Daoy (cell line): ENCODE results near the gene HOXC11. TPM values are rescaled to one million over a fixed set of nuclear protein-coding genes. Genes with fewer than 3 reads are reported as not detected.
A peak's percentile ranks its signal among the peaks of the same experiment; 100 is the strongest.

Source experiments
- DNase-seq: peaks from one replicate; pipeline ENCODE4 v3.0.0-alpha.2; 2015; ENCODE audit warnings: low read depth
- total RNA-seq: library from RNA; depleted of rRNA; stranded (reverse); fragments of >200 nt; shearing (Covaris generic); gene quantifications from 2 replicates; pipeline ENCODE4 v1.2.3, GENCODE V29; 2014

Gene HOXC11
- total RNA-seq, 1 experiment from 2014 or later, result 1.5 TPM

DNA sequence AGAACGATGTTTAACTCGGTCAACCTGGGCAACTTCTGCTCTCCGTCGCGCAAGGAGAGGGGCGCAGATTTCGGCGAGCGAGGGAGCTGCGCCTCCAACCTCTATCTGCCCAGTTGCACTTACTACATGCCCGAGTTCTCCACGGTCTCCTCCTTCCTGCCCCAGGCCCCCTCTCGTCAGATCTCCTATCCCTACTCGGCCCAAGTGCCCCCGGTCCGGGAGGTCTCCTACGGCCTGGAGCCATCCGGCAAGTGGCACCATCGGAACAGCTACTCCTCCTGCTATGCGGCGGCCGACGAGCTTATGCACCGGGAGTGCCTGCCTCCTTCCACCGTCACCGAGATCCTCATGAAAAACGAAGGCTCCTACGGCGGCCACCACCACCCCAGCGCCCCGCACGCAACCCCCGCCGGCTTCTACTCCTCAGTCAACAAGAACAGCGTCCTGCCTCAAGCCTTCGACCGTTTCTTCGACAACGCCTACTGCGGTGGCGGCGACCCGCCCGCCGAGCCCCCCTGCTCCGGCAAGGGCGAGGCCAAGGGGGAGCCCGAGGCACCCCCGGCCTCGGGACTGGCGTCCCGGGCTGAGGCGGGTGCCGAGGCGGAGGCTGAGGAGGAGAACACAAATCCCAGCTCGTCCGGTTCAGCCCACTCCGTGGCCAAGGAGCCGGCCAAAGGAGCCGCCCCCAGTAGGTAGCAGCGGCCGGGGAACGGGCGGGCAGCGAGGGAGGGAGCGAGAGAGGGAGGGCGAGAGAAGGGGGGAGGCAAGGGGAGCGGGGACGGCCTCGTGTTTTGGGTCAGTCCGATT, 513 bp downstream of the HOXC11 start:
- peak; percentile 70 for DNase-seq

DNA sequence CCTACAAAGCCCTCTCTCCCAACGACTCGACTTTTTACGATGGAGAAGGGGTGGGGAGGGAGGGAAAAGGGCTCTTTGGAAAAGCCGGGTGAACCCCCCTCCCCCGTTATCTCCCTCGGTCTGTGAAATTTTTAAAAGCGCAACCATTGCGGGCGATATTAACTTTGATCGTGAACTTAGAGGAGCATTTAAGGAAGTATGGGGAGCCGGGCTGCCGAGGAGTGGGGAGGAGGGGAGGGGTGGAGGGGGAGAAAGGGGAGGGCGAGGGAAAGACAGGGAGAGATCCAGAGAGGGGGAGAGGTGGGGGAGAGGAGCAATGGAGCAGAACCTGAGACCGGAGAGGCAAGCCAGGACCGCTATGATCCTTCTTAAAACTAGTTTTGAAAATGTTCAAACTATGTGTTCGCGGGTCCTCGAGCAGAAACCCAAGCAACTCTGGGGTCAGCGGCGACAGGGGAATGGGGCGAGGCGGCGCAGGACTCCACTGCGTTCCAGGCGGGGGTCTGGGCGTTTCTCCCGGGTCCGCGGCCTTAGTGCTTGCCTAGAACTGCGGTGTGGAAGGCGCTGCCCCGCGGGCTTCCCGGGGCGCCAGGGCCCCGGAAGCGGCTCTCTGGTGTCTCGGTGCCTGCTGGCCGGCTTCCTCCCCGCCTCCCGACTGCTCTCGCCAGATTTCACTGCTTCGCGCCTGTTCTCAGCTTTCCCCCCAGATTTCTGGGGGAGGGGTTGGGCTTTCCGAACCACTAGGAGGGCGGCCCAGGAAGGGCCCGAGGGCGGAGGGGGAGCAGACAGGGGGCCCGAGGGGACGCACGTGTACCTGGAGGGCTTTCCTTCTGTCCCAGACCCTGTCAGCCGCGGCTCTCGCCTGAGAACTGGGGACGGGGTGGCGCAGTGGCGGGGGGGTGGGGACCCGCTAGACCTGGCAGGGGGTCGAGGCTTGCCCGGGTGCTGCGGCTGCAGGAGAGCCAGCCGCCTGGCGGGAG, 1.4 kb downstream of the HOXC11 start, which contains the start of gene HOTAIR:
HOTAIR (minus strand) TSS at position 871 of the 980 bp plus-strand sequence.
- DNase-seq, result peak; percentile 72

DNA sequence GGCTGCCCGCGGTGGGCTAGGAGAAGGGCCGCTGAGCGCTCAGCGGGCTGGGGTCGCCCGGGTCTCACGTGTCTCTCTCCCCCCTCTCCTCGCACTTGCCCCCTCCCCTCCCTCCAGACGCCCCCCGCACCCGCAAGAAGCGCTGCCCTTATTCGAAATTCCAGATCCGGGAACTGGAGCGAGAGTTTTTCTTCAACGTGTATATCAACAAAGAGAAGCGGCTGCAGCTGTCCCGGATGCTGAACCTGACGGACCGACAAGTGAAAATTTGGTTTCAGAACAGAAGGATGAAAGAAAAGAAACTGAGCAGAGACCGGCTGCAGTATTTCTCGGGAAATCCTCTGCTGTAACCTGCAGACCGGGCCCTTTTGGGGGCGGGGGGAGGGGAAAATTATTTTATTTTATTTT, 2.1 kb downstream of the HOXC11 start:
- no peak for DNase-seq

DNA sequence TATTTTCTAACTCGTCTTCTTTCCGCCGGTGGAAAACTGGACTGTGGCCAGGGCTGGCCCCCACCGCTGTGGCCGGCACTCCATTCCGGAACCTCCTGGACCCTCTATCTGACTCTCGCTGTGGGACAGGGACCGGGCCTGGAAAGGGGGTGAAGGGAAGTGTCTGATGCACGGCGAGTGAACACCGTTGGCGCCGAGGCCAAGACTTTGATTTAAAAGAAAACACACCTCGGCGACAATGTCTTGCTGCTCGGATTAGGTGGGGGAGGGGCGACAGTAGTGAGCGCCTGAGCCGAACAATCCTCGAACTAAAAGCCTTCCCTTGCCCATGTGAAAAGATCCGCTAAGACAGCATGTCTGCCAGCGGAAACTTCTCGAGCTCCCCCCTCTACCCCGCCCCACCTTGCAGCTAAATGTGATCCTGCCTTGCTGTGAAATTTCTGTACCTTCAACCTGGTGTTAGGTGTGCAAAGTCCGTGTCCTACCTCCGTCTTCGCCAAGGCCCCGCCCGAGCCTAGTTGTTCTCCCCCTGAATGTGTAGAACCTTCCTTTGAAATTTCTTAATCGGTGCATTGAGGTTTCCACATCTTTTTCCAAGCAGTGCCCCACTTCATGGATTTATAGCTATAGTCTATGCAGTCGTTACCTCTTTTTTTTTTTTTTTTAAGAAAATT, 2.7 kb downstream of the HOXC11 start:
- DNase-seq, result no peak

DNA sequence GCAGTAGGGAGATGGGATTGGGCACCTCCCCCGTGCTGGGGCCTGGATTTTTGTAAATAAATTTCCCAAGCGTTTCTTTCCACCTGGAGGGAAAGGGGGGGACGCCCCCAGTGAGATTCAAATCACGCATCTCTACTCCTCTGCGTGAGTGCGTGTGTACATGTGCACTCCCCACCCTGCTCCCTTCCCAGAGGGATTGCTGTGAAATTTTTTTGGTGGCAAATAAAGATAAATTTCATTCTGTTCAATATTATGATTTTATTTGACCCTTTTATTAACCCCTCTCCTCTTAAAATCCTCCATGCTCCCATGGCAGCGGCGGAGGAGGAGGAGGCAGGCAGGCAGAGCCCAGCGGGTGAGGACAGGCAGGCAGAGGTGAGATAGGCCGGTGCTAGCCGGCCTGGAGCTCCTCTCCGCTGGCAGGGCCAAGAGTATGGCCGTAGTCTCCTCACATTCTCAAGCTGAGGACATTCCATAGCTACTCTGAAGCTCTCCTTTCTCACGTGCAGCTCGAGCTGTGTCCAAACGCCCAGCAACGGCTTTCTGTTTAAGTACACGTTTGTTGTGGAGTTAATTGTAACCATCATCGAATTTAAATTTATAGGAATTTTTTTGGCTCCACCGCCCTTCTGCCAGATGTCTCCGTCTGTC, 3.4 kb downstream of the HOXC11 start:
- DNase-seq, result no peak

DNA sequence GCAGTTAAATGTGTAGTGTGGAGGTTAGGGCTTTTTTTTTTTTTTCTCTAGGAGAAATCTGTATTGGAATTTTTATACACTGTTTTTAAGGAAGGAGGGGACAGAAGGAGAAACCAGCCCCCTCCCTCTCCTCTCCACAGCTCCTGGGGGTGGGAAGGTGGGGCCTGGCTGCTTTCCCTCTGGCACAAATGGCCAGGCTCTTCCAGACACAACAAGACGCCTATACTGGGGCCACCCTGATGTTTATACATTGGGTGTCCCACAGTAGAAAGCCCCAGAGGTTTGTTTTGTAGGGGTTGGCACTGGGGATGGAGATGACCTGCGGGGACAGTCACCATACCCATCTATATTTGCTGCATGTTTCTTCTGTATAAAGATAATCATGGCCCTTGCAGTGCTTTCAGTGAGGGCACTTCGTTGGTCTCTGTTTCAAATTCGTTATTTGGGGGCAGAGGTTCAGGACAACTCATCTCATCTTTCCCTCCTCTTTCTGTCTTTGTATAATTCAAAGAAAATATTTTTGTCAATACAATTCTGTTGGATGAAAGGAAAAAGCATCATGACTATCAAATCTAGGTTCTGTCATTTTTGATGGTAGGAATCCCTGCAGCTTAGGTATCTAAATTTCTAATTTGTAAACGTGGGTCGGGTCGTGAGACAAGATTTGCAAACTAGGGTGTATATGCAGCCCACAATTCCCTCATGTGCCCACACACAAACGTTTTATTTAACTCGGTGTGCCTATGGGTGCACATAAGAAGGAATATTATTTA, 4.1 kb downstream of the HOXC11 start:
- no peak for DNase-seq

DNA sequence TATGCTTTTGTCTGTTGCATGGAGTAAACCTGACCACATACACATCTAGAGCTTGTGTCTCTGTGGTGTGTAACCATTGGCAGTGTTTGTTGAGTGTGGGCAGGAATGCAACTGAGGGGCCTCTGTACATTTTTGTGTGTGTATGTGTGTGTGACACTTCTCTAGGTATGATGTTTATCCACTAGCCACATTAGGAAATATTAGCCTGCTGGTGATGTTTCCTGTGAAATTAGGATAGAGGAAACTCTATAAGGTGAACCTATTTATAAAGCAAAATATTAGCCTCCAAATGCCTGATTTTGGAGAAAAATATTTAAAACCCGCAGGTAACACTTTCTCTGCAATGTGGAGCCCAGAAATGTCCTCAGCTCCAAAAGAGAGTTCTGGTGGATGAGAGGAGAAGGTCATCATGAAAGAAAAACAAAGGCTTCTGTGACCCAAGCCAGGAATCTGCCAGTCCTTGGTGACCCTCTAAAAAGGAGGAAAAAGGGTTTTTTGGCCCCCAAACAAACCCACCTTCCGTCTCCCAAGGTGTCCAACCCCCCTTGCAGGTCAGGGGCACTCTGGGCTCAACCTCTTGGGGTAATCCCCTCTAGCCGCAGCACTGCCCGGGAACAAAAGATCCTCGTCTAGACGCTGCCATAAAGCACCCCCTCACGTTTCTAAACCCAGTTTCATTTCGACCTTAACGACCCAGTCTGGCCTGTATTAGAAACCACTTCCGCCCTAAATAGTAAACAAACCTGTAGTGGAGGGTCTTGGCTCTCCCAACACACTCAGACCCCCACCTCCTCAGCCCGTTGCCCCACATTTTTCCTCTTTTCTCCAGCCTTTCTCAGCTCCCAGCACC, 4.9 kb downstream of the HOXC11 start:
- DNase-seq, result no peak

DNA sequence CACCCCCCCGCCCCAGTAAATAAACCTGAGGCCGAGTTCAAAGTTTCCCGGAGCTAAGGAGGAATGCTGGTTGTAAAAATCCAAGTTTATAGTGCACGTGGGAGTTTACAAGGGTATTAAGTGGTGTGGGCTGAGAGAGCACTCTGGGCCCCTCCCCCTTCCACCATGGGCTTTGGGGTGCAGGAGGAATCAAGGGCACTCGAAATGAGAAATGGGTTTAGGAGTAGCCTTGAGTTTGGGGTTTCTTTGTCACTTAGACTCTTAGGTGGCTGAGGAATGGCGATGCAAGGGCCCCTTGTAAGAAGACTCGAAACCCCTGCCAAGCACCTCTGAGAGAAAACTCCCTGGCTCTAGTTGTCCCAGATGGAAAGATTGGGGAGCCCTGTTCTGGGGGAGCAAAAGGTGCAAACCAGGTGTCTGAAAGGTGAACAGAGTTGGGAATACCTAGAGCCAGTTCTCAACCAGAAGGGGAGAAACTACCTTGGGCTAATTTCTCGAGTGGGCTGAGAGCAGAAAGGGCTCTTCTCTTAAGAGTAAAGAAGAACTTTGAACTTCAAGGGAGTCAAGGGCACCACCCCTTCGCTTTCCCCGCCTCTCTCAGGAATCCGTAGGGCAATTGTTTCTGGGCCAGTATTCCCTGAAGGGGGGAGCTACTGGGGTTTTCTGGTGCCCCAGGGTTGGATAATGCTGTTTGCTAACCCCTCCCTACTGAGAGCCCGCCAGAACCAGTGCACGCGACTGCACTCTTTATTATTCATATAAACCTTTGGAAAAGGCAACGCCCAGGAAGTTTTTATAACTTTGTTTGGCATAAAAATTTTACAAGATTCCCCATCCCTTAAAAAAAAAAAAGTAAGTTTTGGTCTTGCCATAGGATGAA, 5.8 kb downstream of the HOXC11 start:
- no peak for DNase-seq

DNA sequence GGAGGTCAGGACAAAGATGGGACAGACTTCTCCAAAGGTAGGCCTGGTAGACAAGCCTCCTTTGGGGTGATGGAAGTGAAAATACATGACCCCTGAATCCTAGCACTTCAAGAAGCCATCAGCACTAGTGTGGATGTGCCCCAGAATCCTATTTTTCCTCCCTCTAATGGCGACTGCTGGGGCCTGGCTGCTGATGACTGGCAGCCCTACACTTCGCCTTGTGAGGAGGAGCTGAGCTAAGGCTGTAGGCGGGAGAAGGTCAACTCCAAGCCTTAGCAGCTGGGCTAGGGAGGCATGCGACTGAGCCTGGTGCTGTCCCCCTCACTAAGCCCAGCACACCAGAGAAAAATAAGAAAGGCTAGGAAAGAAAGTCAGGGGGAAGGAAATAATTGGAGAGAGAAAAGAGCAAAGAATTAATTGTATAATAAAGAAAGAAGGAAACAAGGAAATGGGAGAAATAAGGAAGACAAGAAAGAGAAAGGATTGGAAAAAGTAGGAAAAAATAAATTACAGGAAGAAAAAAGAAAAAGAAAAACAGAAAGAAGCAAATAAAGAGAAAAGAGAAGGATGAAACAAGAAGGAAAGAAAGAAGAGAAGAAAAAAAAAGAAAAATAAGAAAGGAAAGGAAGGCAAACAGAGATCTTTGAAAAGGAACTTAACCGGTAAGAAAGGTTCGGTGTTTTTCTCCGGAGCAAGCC, 7.3 kb downstream of the HOXC11 start:
- DNase-seq, result no peak

DNA sequence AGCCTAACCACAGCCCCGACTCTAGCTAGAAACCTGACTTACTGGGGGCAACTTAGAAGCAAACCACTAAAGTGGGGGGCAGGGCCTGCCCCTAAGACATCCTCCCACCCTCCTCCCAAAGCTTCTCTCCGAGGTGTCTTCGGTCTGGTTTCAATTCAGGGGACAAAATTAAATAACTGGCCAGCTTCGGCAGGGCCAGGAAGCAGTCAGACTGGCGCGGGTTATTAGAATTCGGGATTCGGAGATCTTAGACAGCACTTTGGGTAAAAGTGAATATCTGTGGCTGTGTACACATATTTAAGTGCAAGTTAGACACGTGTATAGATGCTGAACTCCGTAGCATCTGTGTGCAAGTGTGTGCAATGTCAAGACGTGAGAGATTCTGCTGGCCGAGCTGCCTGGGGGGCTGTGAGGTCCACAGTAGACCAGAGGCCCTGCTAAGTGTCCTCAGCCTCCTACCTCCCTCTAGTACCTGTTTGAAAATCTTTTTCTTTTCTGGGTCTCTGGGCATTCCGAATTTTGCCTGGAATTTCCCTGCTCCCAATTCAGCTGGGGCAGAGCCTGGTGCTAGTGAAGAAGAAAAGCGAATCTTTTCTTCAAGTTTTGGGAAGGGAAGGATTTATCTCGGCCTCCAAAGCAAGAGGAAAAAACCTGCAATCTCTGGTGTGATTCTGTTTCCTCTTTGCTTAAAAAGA, 8.0 kb downstream of the HOXC11 start:
- no peak for DNase-seq

DNA sequence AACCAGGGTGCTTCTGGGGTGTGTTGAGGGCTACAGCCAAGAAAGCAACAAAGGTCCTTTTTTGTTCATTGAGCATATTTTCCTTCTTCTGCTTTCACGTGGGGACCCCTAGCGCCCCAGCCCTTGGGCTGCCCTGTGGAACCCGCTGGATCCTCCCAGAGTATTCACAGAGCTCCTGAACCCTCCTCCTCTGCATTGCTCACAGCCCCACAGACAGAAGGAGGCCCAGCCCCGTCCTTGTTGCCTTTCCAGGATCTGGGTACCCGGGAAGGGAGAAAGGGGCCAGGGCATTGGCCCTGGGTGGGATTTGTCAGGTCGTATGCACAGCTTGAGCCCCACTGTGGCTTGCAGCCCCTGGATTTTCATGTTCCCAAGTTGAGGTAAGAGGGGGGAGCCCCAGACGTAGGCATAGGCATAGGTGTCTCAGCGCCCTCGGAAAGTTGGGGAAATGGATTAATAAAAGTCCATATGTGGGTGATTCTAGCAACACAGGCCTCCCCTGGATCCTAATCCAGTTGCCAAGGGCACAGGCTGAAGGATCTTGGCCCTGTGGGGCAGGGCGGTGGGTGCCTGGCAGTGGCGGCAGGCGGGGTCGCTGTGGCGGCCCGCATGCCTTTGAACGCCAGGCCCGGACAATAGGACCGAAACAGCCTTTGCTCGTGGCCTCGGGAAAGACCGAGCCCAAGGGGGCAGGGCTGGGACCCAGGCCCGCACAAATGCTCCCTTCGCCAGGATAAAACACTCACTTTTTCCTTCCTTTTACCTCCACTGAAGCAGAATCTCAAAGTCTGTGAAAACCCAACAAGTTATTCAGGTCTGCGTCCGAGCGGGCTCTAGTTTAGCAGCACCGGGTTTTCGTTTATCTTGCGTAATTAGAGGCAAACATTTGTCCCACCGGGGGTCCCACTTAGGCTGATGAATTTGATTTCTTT, 9.0 kb downstream of the HOXC11 start:
- DNase-seq, result no peak

DNA sequence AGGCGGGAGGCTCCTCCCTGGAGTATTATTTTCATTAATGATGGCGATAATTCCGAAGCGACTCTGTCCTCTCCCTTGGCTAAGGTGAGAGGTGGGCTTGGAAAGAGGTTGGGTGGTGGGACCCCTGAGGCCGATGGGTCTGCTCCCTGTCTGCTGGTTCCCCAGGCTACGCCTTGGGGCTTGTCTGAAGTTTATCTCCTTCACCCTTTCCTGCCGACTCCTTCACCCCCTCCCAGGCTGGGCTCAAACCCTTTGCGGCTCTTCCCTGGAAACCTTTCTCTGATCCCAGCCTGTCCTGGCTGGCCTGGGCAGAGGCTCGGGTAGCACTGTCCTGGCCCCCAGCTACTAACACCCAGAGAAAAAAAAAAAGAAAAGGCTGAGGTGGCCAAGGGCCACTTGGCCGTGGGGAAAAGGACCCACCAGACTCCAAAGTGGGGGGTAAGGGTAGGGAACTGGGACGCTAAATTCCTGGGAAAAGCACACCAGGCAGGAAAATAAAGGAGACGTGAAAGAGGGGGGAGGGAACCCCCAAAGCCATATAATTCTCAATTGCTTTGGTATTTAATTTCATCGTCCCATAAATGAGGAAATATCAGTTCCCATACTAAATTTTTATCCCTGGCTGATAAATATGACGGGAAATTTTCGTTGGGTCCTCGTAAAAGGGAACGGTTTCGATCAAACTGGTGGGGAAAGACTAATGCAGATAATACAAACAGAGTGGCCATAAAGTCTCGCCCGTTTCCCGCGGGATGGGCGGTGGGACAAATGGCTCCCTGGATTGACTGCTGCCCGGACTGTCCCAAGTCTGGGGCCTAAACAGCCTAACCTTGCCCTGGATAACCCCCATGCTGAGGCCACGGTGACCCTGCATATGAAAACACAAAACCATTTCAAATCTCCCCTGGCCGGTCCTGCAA, 10.0 kb downstream of the HOXC11 start:
- no peak for DNase-seq

DNA sequence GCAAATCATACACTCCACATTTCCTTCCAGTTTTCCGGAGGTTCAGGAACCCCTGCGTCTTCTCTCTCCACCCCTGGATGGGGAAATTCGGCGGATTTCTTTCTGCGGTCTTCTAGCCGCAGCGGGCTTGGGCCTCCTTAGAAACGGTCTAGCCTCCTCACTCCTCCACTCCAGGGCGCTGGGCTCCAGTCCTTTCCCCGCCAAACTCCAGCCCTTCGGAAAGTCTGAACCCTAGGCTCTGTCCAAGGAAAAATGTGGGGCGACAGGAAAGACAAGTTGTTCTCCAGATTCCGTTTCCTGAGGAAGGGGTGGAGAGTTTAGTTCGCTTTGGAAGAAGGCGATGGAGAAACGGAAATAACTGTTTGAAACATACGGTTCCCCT, 10.6 kb downstream of the HOXC11 start:
- DNase-seq, result no peak

DNA sequence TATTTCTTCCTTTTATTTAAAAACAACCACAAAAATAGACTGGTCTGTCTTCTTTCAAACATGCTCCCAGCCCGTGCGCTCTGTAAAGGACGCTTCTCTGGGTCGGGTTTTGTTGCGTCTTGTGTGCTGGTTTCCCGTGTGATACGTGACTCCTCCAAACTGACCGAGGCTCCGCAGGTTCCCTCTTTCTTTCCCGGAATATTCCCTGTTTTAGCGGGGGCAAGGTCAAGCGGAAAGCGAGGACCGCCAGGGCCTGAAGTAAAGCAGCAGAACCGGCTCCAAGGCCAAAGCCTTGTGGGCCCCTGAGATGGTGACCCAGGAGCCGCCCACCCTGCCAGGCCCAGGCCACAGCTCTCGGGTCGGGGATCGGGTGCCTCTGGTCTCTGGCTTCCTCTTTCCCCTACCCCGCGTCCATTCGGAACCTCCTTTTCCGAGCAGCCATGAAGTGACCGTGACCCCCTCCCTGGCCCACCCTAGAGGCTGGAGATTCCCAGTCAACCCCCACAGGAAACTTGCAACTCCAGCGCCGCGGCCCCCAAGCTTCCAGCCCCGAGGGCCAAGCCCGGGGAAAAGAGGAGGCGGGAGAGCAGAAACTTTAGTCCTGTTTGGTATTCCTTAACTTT, 11.1 kb downstream of the HOXC11 start:
- DNase-seq, result no peak
